Loucy (cell line): ENCODE measurements around the gene CNTNAP4.

Experiments used
- H2AFZ ChIP-seq: fragments of 200-600 bp; sonication (generic); 2 replicates; pipeline ENCODE4 v1.6.0; 2016; ENCODE audit warnings: antibody characterized with exemption, mild to moderate bottlenecking, low read length, moderate library complexity
- H3F3A ChIP-seq: fragments of 200-600 bp; 2 replicates; pipeline ENCODE4 v1.6.0; 2016; ENCODE audit warnings: antibody characterized with exemption, low read depth, mild to moderate bottlenecking
- H3K27me3 ChIP-seq: fragments of 200-600 bp; sonication (generic); 2 replicates; pipeline ENCODE4 v1.6.1; 2014; ENCODE audit warnings: low read length, mild to moderate bottlenecking; ENCODE audit not compliant: insufficient read depth, poor library complexity, severe bottlenecking
- H3K36me3 ChIP-seq: fragments of 200-600 bp; sonication (generic); 2 replicates; pipeline ENCODE4 v1.6.1; 2016; ENCODE audit warnings: low read length; ENCODE audit not compliant: insufficient read depth
- H3K4me1 ChIP-seq: fragments of 200-600 bp; sonication (generic); 2 replicates; pipeline ENCODE4 v1.5.1; 2014; ENCODE audit warnings: low read length, mild to moderate bottlenecking; ENCODE audit not compliant: insufficient read depth, poor library complexity, severe bottlenecking
- H3K4me2 ChIP-seq: fragments of 200-600 bp; sonication (generic); 2 replicates; pipeline ENCODE4 v1.6.0; 2014; ENCODE audit warnings: antibody characterized with exemption, low read length, low read depth, mild to moderate bottlenecking; ENCODE audit not compliant: poor library complexity, severe bottlenecking
- H3K4me3 ChIP-seq: fragments of 200-600 bp; sonication (generic); 2 replicates; pipeline ENCODE4 v1.5.1; 2014; ENCODE audit warnings: low read length, mild to moderate bottlenecking, mixed read lengths; ENCODE audit not compliant: poor library complexity, severe bottlenecking
- H3K79me2 ChIP-seq: fragments of 200-600 bp; sonication (generic); 2 replicates; pipeline ENCODE4 v1.6.1; 2014; ENCODE audit warnings: low read length; ENCODE audit not compliant: insufficient read depth
- H3K9ac ChIP-seq: fragments of 200-600 bp; sonication (generic); 2 replicates; pipeline ENCODE4 v1.6.0; 2014; ENCODE audit warnings: mild to moderate bottlenecking, low read depth, low read length, moderate library complexity; ENCODE audit not compliant: poor library complexity, severe bottlenecking
- H3K9me2 ChIP-seq: fragments of 200-600 bp; sonication (generic); replicated peaks from 2 replicates; pipeline ENCODE4 v1.6.1; 2016; ENCODE audit warnings: low read depth, low read length, mixed read lengths
- H3K9me3 ChIP-seq: fragments of 200-600 bp; sonication (generic); 2 replicates; pipeline ENCODE4 v1.6.1; 2014; ENCODE audit warnings: mild to moderate bottlenecking, antibody characterized with exemption, low read length, low read depth; ENCODE audit not compliant: insufficient read depth
- H4K20me1 ChIP-seq: fragments of 200-600 bp; sonication (generic); 2 replicates; pipeline ENCODE4 v1.6.0; 2014; ENCODE audit warnings: antibody characterized with exemption, low read length, mild to moderate bottlenecking; ENCODE audit not compliant: insufficient read depth, poor library complexity, severe bottlenecking
- CTCF ChIP-seq: fragments of 200-600 bp; sonication (generic); conservative IDR thresholded peaks from 2 replicates; pipeline ENCODE4 v1.5.1; 2014; ENCODE audit warnings: mild to moderate bottlenecking, antibody characterized with exemption, low read length
- EZH2phosphoT487 ChIP-seq: fragments of 200-600 bp; IDR thresholded peaks from 2 replicates; pipeline ENCODE4 v1.6.1; 2018; ENCODE audit warnings: antibody characterized with exemption, mild to moderate bottlenecking, moderate library complexity, borderline replicate concordance

The CNTNAP4 gene

GRCh38 chr16:76461836-76462235, 184.6 kb downstream of the CNTNAP4 start:
- Histone ChIP-seq H3K9ac (no peak overlapping the region), H3K36me3 (no peaks in the 10 kb centered on the region), H4K20me1 (no peaks in the 10 kb centered on the region), H3F3A (no peaks in the 10 kb centered on the region), H2AFZ (no peak overlapping the region), H3K27me3 (no peaks in the 10 kb centered on the region), H3K9me3 (no peaks in the 10 kb centered on the region), H3K4me2 (no peak overlapping the region), H3K4me1 (no peaks in the 10 kb centered on the region), H3K79me2 (no peaks in the 10 kb centered on the region), H3K4me3 (no peak overlapping the region), H3K9me2 (no peaks in the 10 kb centered on the region)
- TF ChIP-seq CTCF (no peak), EZH2phosphoT487 (no peak)

- H4K20me1 ChIP-seq = no peaks in the 10 kb centered on the region
- H3K4me2 ChIP-seq = no peak overlapping the region
- no peaks in the 10 kb centered on the region for H3K9me3 ChIP-seq
- H2AFZ ChIP-seq = no peak overlapping the region
- H3K36me3 ChIP-seq = no peaks in the 10 kb centered on the region
- no peak overlapping the region for H3K4me3 ChIP-seq
- H3K4me1 ChIP-seq = no peaks in the 10 kb centered on the region
- no peaks in the 10 kb centered on the region for H3K27me3 ChIP-seq
- H3K9ac ChIP-seq = no peak overlapping the region
- H3F3A ChIP-seq = no peaks in the 10 kb centered on the region
- no peaks in the 10 kb centered on the region for H3K9me2 ChIP-seq
- H3K79me2 ChIP-seq = no peaks in the 10 kb centered on the region
- TF ChIP-seq CTCF (no peak), EZH2phosphoT487 (no peak)
These were observed 187.9 kb downstream of the CNTNAP4 start for GRCh38 chr16:76464955-76465620.

GRCh38 chr16:76466871-76467270, 189.7 kb downstream of the CNTNAP4 start:
- no peak overlapping the region for H3K9ac ChIP-seq
- H3K4me1 ChIP-seq = no peaks in the 10 kb centered on the region
- H3K4me2 ChIP-seq = no peak overlapping the region
- no peaks in the 10 kb centered on the region for H4K20me1 ChIP-seq
- no peaks in the 10 kb centered on the region for H3K79me2 ChIP-seq
- no peaks in the 10 kb centered on the region for H3K9me2 ChIP-seq
- H3K9me3 ChIP-seq = no peaks in the 10 kb centered on the region
- no peaks in the 10 kb centered on the region for H3K36me3 ChIP-seq
- no peaks in the 10 kb centered on the region for H3K27me3 ChIP-seq
- no peak overlapping the region for H2AFZ ChIP-seq
- H3K4me3 ChIP-seq = no peak overlapping the region
- no peak for TF ChIP-seq EZH2phosphoT487
- no peak for TF ChIP-seq CTCF
- H3F3A ChIP-seq = no peaks in the 10 kb centered on the region
